ENCODE data around the gene SLU7.

SLU7 gene

GRCh38 chr5:160460377-160461049, 41.6 kb upstream of the SLU7 start:
- peak overlapping the region in 2 of 3 experiments; percentile 83 for H3K27ac Mint-ChIP-seq
- peaks cover 4% of the 10 kb centered on the region for H3K9me3 Mint-ChIP-seq
- H3K4me3 Mint-ChIP-seq, result no peak overlapping the region
- no peaks in the 10 kb centered on the region for H3K36me3 Mint-ChIP-seq (ENCODE audit: low read depth)
- peaks cover 4% of the 10 kb centered on the region for H3K27me3 Mint-ChIP-seq (ENCODE audit: low read depth)
- TF ChIP-seq, protein P1, sequence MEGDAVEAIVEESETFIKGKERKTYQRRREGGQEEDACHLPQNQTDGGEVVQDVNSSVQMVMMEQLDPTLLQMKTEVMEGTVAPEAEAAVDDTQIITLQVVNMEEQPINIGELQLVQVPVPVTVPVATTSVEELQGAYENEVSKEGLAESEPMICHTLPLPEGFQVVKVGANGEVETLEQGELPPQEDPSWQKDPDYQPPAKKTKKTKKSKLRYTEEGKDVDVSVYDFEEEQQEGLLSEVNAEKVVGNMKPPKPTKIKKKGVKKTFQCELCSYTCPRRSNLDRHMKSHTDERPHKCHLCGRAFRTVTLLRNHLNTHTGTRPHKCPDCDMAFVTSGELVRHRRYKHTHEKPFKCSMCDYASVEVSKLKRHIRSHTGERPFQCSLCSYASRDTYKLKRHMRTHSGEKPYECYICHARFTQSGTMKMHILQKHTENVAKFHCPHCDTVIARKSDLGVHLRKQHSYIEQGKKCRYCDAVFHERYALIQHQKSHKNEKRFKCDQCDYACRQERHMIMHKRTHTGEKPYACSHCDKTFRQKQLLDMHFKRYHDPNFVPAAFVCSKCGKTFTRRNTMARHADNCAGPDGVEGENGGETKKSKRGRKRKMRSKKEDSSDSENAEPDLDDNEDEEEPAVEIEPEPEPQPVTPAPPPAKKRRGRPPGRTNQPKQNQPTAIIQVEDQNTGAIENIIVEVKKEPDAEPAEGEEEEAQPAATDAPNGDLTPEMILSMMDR (IDR thresholded peaks at IDR 0.05; ENCODE audit: unreplicated experiment in 3 of 3), result no peak
- H3K4me1 Mint-ChIP-seq, result peaks cover 4% of the 10 kb centered on the region

GRCh38 chr5:160458806-160459800, 40.2 kb upstream of the SLU7 start:
- TF ChIP-seq, protein P1 (IDR thresholded peaks at IDR 0.05; ENCODE audit: unreplicated experiment in 3 of 3), result no peak
- Mint-ChIP-seq H3K9me3 (peaks cover 4% of the 10 kb centered on the region), H3K27me3 (ENCODE audit: low read depth) (peaks cover 2% of the 10 kb centered on the region), H3K36me3 (ENCODE audit: low read depth) (no peaks in the 10 kb centered on the region), H3K4me1 (peaks cover 4% of the 10 kb centered on the region), H3K27ac (peak overlapping the region in 1 of 3 experiments; percentile 7), H3K4me3 (no peak overlapping the region)

DNA sequence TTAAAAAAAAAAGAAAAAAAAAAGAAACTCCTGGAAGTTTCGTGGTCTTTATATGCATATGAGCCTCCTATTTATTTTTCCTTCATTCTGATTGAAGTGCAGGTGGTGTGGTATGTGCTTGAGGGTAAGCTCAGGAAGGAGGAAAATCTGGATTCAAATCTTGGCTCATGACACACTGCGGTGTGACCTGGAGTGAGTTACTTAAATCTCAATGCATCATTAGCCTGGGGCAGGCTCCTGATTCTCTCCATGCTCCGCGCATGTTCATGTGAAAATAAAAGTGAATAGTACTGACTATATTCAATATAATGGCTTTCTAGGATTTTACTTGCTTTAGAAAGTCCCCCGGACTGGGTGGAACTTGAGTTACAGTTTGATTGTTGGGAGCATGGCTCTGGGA, 38.4 kb upstream of the SLU7 start:
- TF ChIP-seq, protein P1 (IDR thresholded peaks at IDR 0.05; ENCODE audit: unreplicated experiment in 3 of 3), result no peak
- Mint-ChIP-seq H3K27me3 (ENCODE audit: low read depth) (peaks cover 5% of the 10 kb centered on the region), H3K4me3 (no peak overlapping the region)

GRCh38 chr5:160456480-160457177, 37.7 kb upstream of the SLU7 start:
- Mint-ChIP-seq H3K27ac (peak overlapping the region in 2 of 3 experiments; percentile 42 to 90), H3K4me3 (no peak overlapping the region)

More for the DNA sequence above, 38.4 kb upstream of the SLU7 start:
- Mint-ChIP-seq H3K36me3 (ENCODE audit: low read depth) (no peaks in the 10 kb centered on the region), H3K4me1 (peaks cover 4% of the 10 kb centered on the region), H3K9me3 (peaks cover 4% of the 10 kb centered on the region), H3K27ac (peak overlapping the region in 1 of 3 experiments; percentile 90)

GRCh38 chr5:160455600-160455999, 36.7 kb upstream of the SLU7 start:
- TF ChIP-seq, protein P1 (IDR thresholded peaks at IDR 0.05; ENCODE audit: unreplicated experiment in 3 of 3), result no peak
- Mint-ChIP-seq H3K27me3 (ENCODE audit: low read depth) (peaks cover 5% of the 10 kb centered on the region), H3K4me3 (no peak overlapping the region), H3K27ac (no peak overlapping the region), H3K4me1 (peaks cover 4% of the 10 kb centered on the region), H3K36me3 (ENCODE audit: low read depth) (no peaks in the 10 kb centered on the region), H3K9me3 (peaks cover 4% of the 10 kb centered on the region)

More at GRCh38 chr5:160456480-160457177, 37.7 kb upstream of the SLU7 start:
- Mint-ChIP-seq H3K36me3 (ENCODE audit: low read depth) (no peaks in the 10 kb centered on the region), H3K9me3 (peaks cover 4% of the 10 kb centered on the region), H3K4me1 (peaks cover 4% of the 10 kb centered on the region), H3K27me3 (ENCODE audit: low read depth) (peaks cover 5% of the 10 kb centered on the region)
- TF ChIP-seq, protein P1 (IDR thresholded peaks at IDR 0.05; ENCODE audit: unreplicated experiment in 3 of 3), result no peak
